AG10803 (cell line): ENCODE measurements around the gene SMOC1.

Experiments
- DNase-seq: peaks from one replicate; pipeline ENCODE4 v3.0.0; 2010; ENCODE audit warnings: low read depth
- H3K4me3 ChIP-seq: 2 replicates; pipeline ENCODE4 v1.5.1; 2011; ENCODE audit warnings: mild to moderate bottlenecking, low read length, control low read depth
- TF ChIP-seq, protein P1 (sequence below): conservative IDR thresholded peaks from 2 replicates; pipeline ENCODE4 v1.5.1; 2011; ENCODE audit warnings: mild to moderate bottlenecking, low read length, control low read depth, inconsistent platforms

Gene SMOC1

DNA sequence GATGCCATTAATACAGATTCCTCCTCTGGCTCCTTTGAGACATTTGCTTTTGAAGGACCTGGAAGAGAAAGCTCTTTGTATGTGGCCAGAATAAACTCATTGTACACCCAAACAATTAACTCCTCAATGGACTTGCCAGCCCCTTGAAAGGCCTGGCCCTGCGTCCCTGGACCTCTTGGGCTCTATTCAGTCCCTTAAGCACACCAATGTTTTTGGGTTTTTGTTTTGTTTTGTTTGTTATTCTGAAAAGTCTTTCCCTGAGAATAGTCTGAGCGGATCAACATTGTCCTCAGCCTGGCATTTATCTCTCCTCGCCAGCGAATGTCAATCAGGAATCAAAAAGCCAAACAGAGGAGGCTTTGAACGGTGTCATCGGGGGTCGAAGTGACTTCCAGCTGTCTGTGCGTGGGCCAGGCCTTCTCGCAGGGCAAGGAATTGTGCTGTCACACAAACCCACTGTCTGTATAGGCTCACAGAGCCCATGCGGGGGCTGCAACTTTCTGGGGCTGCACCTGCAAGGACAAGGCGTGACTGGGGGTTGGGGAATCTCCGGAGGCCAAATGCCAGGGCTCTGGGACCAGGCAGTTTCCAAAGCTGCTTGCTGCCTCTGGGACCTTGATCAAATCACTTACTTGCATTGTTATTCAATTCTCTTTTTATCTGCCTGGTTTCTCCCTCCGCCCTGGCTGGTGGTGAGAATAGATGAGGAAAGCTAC lies 108.3 kb downstream of the SMOC1 start:
- DNase-seq: no peak
- H3K4me3 ChIP-seq: no peak overlapping the region
- TF ChIP-seq, protein P1, sequence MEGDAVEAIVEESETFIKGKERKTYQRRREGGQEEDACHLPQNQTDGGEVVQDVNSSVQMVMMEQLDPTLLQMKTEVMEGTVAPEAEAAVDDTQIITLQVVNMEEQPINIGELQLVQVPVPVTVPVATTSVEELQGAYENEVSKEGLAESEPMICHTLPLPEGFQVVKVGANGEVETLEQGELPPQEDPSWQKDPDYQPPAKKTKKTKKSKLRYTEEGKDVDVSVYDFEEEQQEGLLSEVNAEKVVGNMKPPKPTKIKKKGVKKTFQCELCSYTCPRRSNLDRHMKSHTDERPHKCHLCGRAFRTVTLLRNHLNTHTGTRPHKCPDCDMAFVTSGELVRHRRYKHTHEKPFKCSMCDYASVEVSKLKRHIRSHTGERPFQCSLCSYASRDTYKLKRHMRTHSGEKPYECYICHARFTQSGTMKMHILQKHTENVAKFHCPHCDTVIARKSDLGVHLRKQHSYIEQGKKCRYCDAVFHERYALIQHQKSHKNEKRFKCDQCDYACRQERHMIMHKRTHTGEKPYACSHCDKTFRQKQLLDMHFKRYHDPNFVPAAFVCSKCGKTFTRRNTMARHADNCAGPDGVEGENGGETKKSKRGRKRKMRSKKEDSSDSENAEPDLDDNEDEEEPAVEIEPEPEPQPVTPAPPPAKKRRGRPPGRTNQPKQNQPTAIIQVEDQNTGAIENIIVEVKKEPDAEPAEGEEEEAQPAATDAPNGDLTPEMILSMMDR: no peak

DNA sequence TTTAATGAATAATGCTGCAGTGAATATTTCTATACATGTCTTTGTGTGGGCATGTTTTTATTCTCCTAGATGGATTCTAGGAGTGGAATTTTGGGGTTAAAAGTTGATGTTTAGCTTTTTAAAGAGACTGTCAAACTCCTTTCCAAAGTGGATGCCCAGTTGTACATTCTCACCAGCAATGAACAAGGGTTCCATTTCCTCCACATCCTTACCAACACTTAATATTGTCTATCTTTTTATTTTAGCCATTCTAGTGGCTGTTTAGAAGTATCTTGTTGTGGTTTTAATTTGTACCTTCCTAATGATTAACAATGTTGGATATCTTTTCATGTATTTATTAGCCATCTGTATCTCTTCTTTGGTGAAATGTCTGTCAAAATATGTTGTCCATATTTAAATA lies 109.8 kb downstream of the SMOC1 start:
- DNase-seq: no peak
- TF ChIP-seq, protein P1: no peak

DNA sequence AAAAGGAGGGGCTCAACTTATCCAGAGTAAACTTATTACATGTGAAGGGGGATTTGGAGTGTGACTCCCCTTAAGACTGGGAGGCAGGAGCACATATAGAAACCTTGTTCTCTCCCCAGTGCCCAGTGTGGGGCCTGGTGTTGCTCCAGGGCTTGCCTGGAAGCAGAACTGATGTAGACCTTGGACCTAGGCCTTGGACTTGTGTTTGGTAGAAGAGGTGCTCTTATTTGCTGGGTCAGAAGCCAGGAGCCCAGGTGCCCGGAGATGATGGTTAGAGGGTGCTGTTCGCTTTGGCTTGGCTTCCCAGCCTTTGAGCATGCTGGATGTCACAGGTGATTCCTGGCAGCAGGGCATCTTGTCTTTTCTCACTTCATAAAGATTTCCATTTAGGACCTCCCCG lies 110.4 kb downstream of the SMOC1 start:
- DNase-seq: no peak
- TF ChIP-seq, protein P1: no peak
- H3K4me3 ChIP-seq: no peak overlapping the region

More for the DNA sequence above, 109.8 kb downstream of the SMOC1 start:
- no peak overlapping the region for H3K4me3 ChIP-seq

DNA sequence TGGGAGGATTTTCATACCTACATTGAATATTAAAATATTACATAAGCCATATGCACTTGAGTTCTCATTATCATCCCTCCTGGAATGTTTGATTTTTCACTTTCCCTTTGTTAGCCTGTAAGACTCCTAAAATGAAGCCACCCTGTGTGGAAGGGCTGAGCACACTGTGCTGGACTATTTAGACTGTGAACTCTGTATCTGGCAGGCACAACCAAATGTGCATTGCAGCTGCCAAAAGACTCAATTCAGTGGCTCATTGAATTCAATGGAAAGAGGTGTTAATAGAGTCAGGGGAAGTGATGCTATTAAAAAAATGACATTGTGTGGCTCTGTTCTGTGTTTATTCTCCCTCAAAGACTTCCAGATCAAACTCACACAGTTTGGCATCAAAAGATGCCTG lies 111.1 kb downstream of the SMOC1 start:
- no peak overlapping the region for H3K4me3 ChIP-seq
- no peak for DNase-seq
- TF ChIP-seq, protein P1: no peak

DNA sequence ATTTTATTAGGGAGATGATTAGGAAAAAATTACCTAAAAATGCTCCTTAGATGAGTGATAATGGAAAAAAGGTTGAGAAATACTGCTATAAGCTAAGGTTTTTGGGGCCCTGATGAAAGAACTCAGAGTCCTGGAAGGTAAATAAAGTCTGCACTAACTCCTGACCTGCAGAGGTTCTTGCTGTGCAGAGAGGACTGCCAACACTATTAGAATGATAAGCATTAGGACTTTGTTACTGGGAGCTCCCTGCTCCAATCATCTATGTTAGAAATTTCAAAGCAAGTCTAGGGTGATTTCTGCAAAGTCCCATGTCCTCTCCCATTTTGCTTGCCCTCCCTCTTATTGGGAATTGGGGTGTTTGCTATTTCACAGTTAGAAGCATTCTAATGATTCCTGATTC lies 112.2 kb downstream of the SMOC1 start:
- TF ChIP-seq, protein P1: no peak
- no peak for DNase-seq
- H3K4me3 ChIP-seq: no peak overlapping the region

DNA sequence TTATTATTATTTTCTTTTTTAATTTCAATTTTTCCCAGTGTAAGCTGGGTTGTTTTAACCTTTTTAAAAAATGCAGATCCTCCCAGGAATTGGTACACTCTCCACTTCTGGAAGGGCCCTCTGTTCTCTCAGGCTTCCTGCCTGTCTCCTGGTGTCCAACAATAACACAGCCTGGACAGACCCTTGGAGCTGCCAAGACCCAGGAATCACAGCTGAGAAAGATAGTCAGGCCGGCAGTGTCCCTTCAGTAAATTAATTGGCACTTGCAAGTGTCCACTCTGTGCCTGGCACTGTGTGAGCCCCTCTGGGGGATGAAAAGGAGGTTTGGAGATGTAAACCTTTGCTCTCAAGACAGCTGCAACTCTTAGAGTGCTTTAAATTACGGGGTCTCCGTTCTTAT lies 113.3 kb downstream of the SMOC1 start:
- no peak overlapping the region for H3K4me3 ChIP-seq
- no peak for DNase-seq
- TF ChIP-seq, protein P1: no peak

DNA sequence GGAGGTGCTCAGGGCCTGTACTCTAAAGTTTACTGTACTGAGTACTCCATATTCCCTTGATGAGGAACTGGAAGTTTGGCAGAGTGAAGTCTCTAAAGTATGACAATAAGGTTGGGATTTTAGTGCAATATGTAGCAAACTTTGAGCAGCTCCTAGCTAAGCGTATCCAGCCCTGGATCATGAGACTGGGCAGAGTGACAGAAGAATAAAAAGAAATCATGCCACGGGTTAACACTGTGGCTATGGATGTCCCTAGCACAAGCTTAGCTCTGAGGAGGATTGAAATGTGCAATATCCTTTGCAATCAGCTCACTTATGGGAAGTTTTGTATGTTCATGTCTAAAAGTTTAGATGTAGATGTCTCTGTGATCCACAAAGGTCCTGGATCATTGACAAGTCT lies 114.1 kb downstream of the SMOC1 start:
- DNase-seq: no peak
- TF ChIP-seq, protein P1: no peak
- no peak overlapping the region for H3K4me3 ChIP-seq
